GM12878 (cell line): Measurements from ENCODE around the gene USP50. TPM values are rescaled to one million over a fixed set of nuclear protein-coding genes. Genes with fewer than 3 reads are reported as not detected.

ENCODE experiments used
- ATAC-seq: fragments of 200-7000 bp; cut with Tn5 transposase; 3 replicates; pipeline ENCODE4 v1.9.1; 2020; ENCODE audit warnings: mild to moderate bottlenecking, moderate library complexity
- BruUV-seq: library from RNA; stranded (reverse); fragments of 400-500 nt; replicated peaks from 2 replicates; lab custom pipeline; 2021; lab: Mats Ljungman, UMichigan
- CTCF ChIA-PET: fragments of 300-600 bp; sonication (Branson Sonifier 250); formaldehyde crosslinking; extraction: SDS; loops from one replicate; lab custom pipeline; 2021; ENCODE audit warnings: inconsistent platforms; lab: Yijun Ruan, JAX
- POLR2A ChIA-PET: fragments of 350-600 bp; formaldehyde crosslinking; extraction: SDS; loops from one replicate; lab custom pipeline; 2021; ENCODE audit warnings: inconsistent platforms; lab: Charles Lee
- RAD21 ChIA-PET: fragments of 300-600 bp; sonication (Branson Sonifier 250); formaldehyde crosslinking; loops from one replicate; lab custom pipeline; 2023; ENCODE audit warnings: antibody characterized with exemption; ENCODE audit not compliant: unreplicated experiment; lab: Charles Lee
- SMC1A ChIA-PET: fragments of 300-600 bp; sonication (Branson Sonifier 250); formaldehyde crosslinking; loops from one replicate; lab custom pipeline; 2023; ENCODE audit not compliant: unreplicated experiment, uncharacterized antibody; lab: Charles Lee
- DNase-seq: peaks from one replicate; pipeline ENCODE4 v3.0.0-alpha.2; 2011; ENCODE audit warnings: low read depth, low spot score
- FAIRE-seq: peaks from 3 replicates; lab custom pipeline; 2011; peaks lifted over from hg19 to GRCh38; lab: Jason Lieb, UNC
- H2AFZ ChIP-seq: 2 replicates; pipeline ENCODE4 v1.6.0; 2011; ENCODE audit warnings: low read depth, low read length, control low read depth; ENCODE audit not compliant: control insufficient read depth
- H3K27ac ChIP-seq: 2 replicates; pipeline ENCODE4 v1.5.1; 2011; ENCODE audit warnings: control low read depth; ENCODE audit not compliant: control insufficient read depth, insufficient read depth
- H3K27me3 ChIP-seq, 2 experiments: replicated peaks in 1 of 2; 2 replicates each; pipeline versions ENCODE4 v1.6.0 to v1.6.1; 2011; ENCODE audit warnings: low read length in 1 of 2; ENCODE audit not compliant: control insufficient read depth in 2 of 2, insufficient read depth in 2 of 2
- H3K36me3 ChIP-seq, 2 experiments: 2 replicates each; pipeline ENCODE4 v1.5.1; 2011; ENCODE audit warnings: low read length in 1 of 2; ENCODE audit not compliant: control insufficient read depth in 2 of 2, insufficient read depth in 2 of 2
- H3K4me1 ChIP-seq: 2 replicates; pipeline ENCODE4 v1.6.1; 2011; ENCODE audit warnings: mild to moderate bottlenecking, low read length, moderate library complexity, mixed read lengths; ENCODE audit not compliant: control insufficient read depth, insufficient read depth
- H3K4me2 ChIP-seq: 2 replicates; pipeline ENCODE4 v1.6.0; 2011; ENCODE audit warnings: control low read depth; ENCODE audit not compliant: control insufficient read depth, insufficient read depth
- H3K4me3 ChIP-seq: fragments of 200-600 bp; sonication (generic); 2 replicates; pipeline ENCODE4 v1.5.1; 2016
- H3K79me2 ChIP-seq: 2 replicates; pipeline ENCODE4 v1.6.0; 2011; ENCODE audit warnings: low read length; ENCODE audit not compliant: control insufficient read depth, insufficient read depth
- H3K9ac ChIP-seq: 2 replicates; pipeline ENCODE4 v1.8.0; 2011; ENCODE audit warnings: low read length, control low read depth, mixed read lengths; ENCODE audit not compliant: control insufficient read depth, insufficient read depth
- H3K9me3 ChIP-seq: replicated peaks from 3 replicates; pipeline ENCODE4 v1.5.1; 2011; ENCODE audit warnings: mild to moderate bottlenecking, low read length; ENCODE audit not compliant: control insufficient read depth, insufficient read depth
- H4K20me1 ChIP-seq: 2 replicates; pipeline ENCODE4 v1.6.0; 2011; ENCODE audit not compliant: control insufficient read depth, insufficient read depth
- ATF2 ChIP-seq: IDR thresholded peaks from 2 replicates; pipeline ENCODE4 v1.6.1; 2012; ENCODE audit warnings: low read length, inconsistent platforms
- BACH1 ChIP-seq: fragments of 450-650 bp; IDR thresholded peaks from 2 replicates; pipeline ENCODE4 v1.6.1; 2017; ENCODE audit warnings: mild to moderate bottlenecking, borderline replicate concordance
- CTCF ChIP-seq, 3 experiments: IDR thresholded peaks in 2 of 3; conservative IDR thresholded peaks in 1 of 3; 2 replicates each; pipeline ENCODE4 v1.5.1; 2011; ENCODE audit warnings: low read depth in 3 of 3, low read length in 3 of 3, mild to moderate bottlenecking in 3 of 3, control low read depth in 2 of 3, moderate library complexity in 2 of 3, inconsistent platforms in 1 of 3, mixed read lengths in 1 of 3; ENCODE audit not compliant: control insufficient read depth in 2 of 3, insufficient read depth in 1 of 3; ENCODE audit errors: extremely low read depth in 1 of 3
- DPF2 ChIP-seq: fragments of 450-650 bp; IDR thresholded peaks from 2 replicates; pipeline ENCODE4 v1.6.1; 2017; ENCODE audit warnings: mild to moderate bottlenecking
- MYC ChIP-seq: IDR thresholded peaks from 2 replicates; pipeline ENCODE4 v1.6.1; 2011; ENCODE audit warnings: mild to moderate bottlenecking, low read length, moderate library complexity, inconsistent platforms; ENCODE audit not compliant: insufficient read depth, insufficient replicate concordance, insufficient read length, severe bottlenecking
- NBN ChIP-seq: fragments of 450-650 bp; IDR thresholded peaks from 2 replicates; pipeline ENCODE4 v1.6.1; 2016
- RB1 ChIP-seq: fragments of 450-650 bp; formaldehyde crosslinking; IDR thresholded peaks from 2 replicates; pipeline ENCODE4 v1.6.1; 2017; ENCODE audit warnings: mild to moderate bottlenecking, borderline replicate concordance
- RELA ChIP-seq: fragments of 450-650 bp; IDR thresholded peaks from 2 replicates; pipeline ENCODE4 v1.8.0; 2014; ENCODE audit warnings: borderline replicate concordance; ENCODE audit not compliant: partially characterized antibody
- SKIL ChIP-seq: fragments of 450-650 bp; IDR thresholded peaks from 2 replicates; pipeline ENCODE4 v1.6.1; 2017; ENCODE audit warnings: mild to moderate bottlenecking, low read depth, inconsistent platforms; ENCODE audit not compliant: poor library complexity, severe bottlenecking
- ZNF622 ChIP-seq: fragments of 450-650 bp; IDR thresholded peaks from 2 replicates; pipeline ENCODE4 v1.6.1; 2017; ENCODE audit warnings: mild to moderate bottlenecking, inconsistent platforms
- WGBS: methylation state at CpG from one replicate; pipeline ENCODE4 v1.1.6; 2016; ENCODE audit warnings: low lambda C conversion rate; ENCODE audit not compliant: insufficient replicate concordance, insufficient coverage; ENCODE audit errors: missing lambda C conversion rate; 5-methylcytosine and 5-hydroxymethylcytosine counted together
- in situ Hi-C: fragments of 300-500 bp; cut with MboI; formaldehyde crosslinking; loops from 9 replicates; pipeline ENCODE4 v1.14.3; 2018; ENCODE audit warnings: mixed read lengths
- intact Hi-C: fragments of 100-400 bp; cut with micrococcal nuclease; formaldehyde crosslinking; loops from one replicate; pipeline ENCODE4 v1.14.2; 2022; ENCODE audit not compliant: unreplicated experiment
- polyA plus RNA-seq, 11 experiments: library from polyadenylated mRNA; depleted of rRNA in 4 of 11; unstranded in 6 of 11; stranded (reverse) in 5 of 11; fragments of >200 nt; fragmentation: Nextera tagmentation in 4 of 11; fragmentation: Illumina TruSeq in 1 of 11; extraction: Ambion mirVana in 4 of 11; extraction: Trizol in 1 of 11; gene quantifications; 1 replicate in 1 of 11; 2 replicates in 10 of 11; pipeline versions ENCODE4 v1.2.1 to v1.2.3, GENCODE V29; 2011 to 2016; ENCODE audit warnings: inconsistent platforms in 2 of 11, missing spikeins in 2 of 11, low read depth in 1 of 11
- total RNA-seq, 4 experiments: library from RNA; depleted of rRNA in 3 of 4; stranded (reverse); fragments of >200 nt in 3 of 4; fragmentation: Illumina TruSeq in 1 of 4; extraction: Trizol in 1 of 4; gene quantifications; 2 replicates each; pipeline versions ENCODE4 v1.2.1 to v1.2.3, GENCODE V29; 2013 to 2021

USP50 gene
- total and polyA plus RNA-seq, 10 of the 15 experiments (the other 5 are each of a cell fraction or from before 2014, with no cell fraction given): 0.15 to 0.21 (median 0.19) TPM; not detected in 7

GRCh38 chr15:50500352-50500751 is 46.1 kb downstream of the USP50 start:
- Histone ChIP-seq H3K27ac (no peak overlapping the region), H3K27me3 (no peaks in the 10 kb centered on the region), H3K4me3 (no peak overlapping the region), H3K36me3 (peaks cover 4 to 32% of the 10 kb centered on the region in 2 experiments), H3K4me2 (no peak overlapping the region), H3K79me2 (no peaks in the 10 kb centered on the region), H2AFZ (no peak overlapping the region), H3K9me3 (no peaks in the 10 kb centered on the region), H3K9ac (no peak overlapping the region), H4K20me1 (no peaks in the 10 kb centered on the region), H3K4me1 (no peaks in the 10 kb centered on the region)
- ATAC-seq (no peak), FAIRE-seq (no peak), DNase-seq (no peak)
- intact Hi-C loops (no loop called here), in situ Hi-C loops (no loop called here)
- no TSS peak for BruUV-seq
- SMC1A ChIA-PET: no interaction called here
- 65% methylated on average over 3 of the region's 3 CpGs for WGBS
- RAD21 ChIA-PET: no interaction called here
- POLR2A ChIA-PET: no interaction called here
- CTCF ChIA-PET: interaction anchor here (1.2 kb wide), 1 partner anchor 354 kb away, joined by 3 read pairs; no protein-coding TSS in a partner anchor
- no peak for TF ChIP-seq MYC
- no peak for TF ChIP-seq NBN
- TF ChIP-seq RB1: no peak
- no peak for TF ChIP-seq DPF2
- no peak for TF ChIP-seq ATF2
- TF ChIP-seq ZNF622: no peak
- no peak for TF ChIP-seq RELA
- no peak for TF ChIP-seq CTCF (IDR thresholded peaks at IDR 0.05 in 2 of 3, conservative IDR thresholded peaks at IDR 0.05 in 1 of 3; ENCODE audit: control insufficient read depth in 2 of 3, extremely low read depth in 1 of 3, insufficient read depth in 1 of 3, low read depth in 3 of 3, low read length in 3 of 3)
- TF ChIP-seq BACH1: no peak
- TF ChIP-seq SKIL: no peak
